Peyer's patch (tissue), 4 donors: ENCODE data around the gene SAP25.

Experiments
- POLR2A ChIP-seq, 2 donors: fragments of 450-650 bp; IDR thresholded peaks; one replicate each; pipeline ENCODE4 v1.5.1; 2017; ENCODE audit warnings: antibody characterized with exemption in 2 of 2, mild to moderate bottlenecking in 2 of 2, moderate library complexity in 2 of 2
- TF ChIP-seq, protein P1 (sequence below), 6 experiments: fragments of 450-650 bp in 4 of 6; fragments of 200-600 bp in 2 of 6; sonication (generic) in 1 of 6; IDR thresholded peaks; one replicate each; pipeline ENCODE4 v1.5.1; 2017 to 2019; ENCODE audit warnings: antibody characterized with exemption in 6 of 6, mild to moderate bottlenecking in 3 of 6, moderate library complexity in 1 of 6

GRCh38 chr7:100559127-100559526 is 14.6 kb downstream of the SAP25 start:
- TF ChIP-seq POLR2A (IDR thresholded peaks at IDR 0.05): no peak
- TF ChIP-seq, protein P1, sequence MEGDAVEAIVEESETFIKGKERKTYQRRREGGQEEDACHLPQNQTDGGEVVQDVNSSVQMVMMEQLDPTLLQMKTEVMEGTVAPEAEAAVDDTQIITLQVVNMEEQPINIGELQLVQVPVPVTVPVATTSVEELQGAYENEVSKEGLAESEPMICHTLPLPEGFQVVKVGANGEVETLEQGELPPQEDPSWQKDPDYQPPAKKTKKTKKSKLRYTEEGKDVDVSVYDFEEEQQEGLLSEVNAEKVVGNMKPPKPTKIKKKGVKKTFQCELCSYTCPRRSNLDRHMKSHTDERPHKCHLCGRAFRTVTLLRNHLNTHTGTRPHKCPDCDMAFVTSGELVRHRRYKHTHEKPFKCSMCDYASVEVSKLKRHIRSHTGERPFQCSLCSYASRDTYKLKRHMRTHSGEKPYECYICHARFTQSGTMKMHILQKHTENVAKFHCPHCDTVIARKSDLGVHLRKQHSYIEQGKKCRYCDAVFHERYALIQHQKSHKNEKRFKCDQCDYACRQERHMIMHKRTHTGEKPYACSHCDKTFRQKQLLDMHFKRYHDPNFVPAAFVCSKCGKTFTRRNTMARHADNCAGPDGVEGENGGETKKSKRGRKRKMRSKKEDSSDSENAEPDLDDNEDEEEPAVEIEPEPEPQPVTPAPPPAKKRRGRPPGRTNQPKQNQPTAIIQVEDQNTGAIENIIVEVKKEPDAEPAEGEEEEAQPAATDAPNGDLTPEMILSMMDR (IDR thresholded peaks at IDR 0.05): no peak
